Stimulated activated CD4-positive, alpha-beta T cell treated with anti-CD3 and anti-CD28 coated beads, Interleukin-2, amount 100 ng/mL, for 24 hours (primary cell): Measurements from ENCODE around the gene CDH4.

Experiments
- DNase-seq, 2 donors: peaks; one replicate each; pipeline ENCODE4 v3.0.0-alpha.2; 2020

CDH4 gene

DNA sequence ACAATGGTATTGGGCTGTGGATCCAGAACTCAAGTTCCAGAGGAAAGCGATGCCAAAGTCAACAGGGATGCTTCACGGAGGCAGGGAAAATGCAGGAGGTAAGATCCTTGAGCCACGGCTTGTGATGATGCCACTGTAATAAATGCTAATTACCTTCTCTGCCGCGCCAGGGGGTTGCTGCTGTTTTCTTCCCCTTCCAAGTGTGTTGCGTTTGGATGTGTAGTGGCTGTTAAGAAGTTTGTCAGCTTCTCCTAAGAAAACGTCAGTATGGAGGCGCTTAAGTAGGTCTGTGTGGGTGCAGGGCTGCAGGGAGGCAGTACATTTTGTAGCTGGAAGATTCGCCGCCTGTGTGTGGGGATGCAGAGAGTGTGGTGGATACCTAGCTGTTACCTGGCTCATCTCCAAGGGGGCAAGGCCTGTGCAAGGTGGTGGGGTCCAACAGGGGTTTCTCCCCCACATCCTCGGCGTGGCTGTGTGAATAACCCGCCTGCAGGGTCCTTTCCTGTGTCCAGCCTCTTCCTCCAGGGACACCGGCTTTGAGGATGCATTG is 318.7 kb downstream of the CDH4 start:
- no peak for DNase-seq

DNA sequence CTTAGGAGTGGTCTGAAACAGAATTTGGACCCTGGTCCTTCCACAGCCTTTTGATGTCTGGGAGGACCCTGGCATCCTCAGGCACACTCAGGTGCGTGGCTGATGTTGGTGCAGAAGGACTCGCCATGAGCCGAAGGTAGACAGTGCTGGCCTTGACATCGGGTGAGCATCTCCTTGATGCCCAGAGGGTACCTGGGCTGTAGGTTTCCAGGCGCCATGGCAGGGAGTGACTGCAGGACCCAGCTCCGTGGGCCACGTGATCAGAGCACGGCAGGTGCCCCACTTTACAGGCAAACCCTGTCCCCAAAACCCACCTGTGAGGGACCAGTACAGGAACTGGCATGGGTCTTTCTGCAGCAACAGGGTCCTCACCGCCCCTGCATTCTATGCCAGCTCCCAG is 319.2 kb downstream of the CDH4 start:
- DNase-seq = no peak

DNA sequence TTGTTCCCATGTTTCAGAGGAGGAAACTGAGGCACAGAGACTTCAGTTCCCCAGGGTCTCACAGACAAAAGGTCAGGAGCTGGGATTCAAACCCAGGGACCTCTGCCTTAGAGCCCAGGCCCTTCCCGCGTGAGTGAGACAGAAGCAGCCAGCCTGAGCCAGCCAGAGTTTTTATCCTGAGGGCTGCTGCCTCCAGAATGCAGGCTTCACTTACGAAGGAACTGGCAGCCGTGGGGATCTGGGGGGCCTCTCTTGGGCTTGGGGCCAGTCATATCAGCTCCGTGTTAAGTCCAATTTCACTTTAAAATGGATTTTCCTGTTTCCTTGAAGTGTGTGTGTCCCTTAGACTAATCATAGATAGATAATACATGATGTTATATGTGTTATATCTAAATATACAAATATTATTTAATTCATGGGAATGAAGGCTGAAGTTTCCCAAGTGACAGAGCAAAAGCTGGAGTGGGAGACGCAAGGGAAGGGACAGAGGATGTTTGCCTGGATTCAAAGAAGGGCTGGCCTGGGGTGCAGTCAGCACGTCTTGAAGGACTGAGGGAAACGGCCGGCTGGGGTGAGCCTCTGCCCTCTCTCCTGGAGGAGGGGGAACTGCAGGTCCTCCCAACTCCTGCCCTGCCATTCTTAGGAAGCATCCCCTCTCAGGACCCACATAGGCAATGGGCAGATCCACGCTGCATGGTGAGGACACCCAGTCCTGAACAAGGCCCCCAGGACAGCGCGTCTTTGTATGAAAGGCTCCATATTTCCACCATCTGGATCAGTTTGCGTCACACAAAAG is 320.1 kb downstream of the CDH4 start:
- no peak for DNase-seq

DNA sequence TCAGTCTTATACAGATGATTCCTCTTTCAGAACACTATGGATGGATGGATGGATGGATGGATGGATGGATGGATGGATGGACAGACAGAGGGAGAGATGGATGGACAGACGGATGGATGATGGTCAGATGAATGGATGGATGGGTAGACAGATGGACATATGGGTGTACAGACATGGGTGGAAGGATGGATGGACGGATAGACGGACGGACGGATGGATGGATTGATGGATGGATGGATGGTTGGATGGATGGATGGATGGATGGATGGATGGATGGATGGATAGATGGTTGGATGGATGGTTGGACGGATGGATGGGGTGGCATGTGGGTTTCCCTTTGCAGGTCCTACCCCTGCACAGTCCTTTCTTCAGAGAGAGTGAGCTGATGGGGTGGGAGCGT is 320.7 kb downstream of the CDH4 start:
- DNase-seq = no peak

DNA sequence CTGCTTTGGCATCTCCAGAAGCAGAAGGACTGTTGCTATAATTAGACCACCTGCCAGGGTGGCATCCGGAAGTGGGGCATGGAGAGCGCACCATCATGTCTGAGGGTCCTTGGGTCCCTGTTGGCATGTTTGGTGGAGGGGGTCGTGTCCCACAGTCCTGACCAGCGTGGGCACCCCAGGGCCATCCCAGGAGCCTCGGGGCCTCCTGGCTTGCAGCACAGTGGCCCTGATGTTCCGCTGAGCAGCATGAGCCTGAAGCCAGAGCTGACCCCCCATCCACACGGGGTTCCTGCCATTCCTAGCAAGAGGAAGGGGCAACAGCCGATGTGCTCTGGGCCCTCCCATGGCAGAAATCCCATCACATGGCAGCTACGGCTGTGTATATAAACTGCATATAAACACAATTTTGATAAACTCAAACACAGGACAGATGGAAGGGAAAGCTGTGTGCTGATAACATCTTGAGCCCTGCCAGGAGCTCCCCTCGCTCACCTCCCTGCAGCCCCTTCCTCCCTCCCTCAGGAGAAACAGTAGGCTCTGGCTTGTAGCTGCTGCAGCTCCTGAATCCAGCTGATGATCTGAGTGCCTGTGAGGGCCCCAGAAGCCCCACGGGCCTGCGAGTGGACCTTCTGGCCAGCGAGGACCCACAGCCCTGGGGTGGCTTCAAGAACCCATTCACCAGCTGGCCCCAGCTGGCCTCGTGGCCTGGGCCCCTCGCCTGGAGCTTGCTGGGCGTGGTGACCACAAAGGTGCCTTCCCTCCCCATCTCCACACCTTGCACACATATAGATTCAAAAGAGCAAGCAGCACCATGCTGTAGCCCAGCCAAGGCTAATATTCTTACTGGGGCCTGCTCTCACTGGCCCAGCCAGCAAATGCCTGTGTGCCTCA is 321.6 kb downstream of the CDH4 start:
- DNase-seq = no peak

DNA sequence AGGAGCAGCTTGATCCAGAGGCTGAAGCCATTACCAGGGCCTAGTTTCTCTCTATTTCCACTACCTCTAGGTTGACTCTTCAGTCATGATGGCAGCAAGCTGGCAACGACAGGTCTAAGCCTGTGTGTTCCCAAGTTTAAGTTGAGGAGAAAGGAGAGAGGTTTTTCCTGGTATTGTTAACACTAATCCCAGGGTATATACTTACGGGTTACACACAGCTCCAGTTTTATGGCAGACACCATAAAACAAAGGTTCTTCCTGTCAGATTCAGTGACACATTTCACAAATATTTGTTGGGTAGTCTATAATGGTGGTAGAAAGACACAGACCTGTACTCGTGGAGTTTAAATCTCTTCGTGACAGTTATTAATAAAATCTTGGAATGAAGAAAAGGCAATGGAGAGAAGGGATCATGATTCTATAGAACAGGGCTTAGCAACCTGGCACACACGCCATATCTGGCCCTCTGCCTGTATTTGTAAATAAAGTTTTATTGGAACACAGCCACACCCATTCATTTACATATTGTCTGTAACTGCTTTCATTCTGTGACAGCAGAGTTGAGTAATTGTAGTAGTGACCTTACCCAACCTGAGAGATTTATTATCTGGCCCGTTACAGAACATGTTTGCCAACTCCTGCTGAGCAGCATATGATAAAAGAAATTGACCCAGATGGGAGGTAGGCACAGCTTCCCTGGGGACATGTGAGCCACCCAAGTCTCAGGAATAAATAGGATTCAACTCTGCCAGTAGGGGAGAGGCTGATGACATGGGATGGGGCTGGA is 323.3 kb downstream of the CDH4 start:
- DNase-seq = no peak

DNA sequence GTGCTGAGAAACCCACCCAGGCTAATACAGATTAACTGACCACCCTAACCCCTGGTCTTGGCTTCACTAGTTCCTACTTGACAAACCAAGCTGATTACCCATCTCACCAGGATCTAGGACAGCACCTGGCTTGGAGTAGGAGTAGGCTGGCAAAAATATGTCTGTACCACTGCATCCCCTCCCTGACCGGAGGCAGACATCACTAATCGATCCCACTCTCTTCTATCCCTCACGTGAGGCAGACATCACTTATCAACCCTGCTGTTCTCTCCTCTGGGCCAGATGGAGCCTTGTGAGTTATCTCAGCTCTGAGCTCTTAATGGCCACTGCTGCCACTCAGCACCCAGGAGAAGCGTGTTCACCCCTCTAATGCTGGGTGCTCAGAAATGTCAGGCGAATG is 324.3 kb downstream of the CDH4 start:
- no peak for DNase-seq

DNA sequence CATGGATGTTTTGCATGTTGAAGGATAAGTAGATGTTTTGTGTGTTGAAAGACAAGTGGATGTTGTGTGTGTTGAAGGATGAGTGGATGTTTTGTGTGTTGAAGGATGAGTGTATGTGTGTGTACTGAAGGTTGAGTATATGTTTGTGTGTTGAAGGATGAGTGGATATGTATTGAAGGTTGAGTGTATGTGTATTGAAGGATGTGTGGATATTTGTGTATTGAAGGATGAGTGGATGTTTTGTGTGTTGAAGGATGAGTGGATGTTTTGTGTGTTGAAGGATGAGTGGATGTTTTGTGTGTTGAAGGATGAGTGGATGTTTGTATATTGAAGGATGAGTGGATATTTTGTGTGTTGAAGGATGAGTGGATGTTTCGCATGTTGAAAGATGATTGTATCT is 325.0 kb downstream of the CDH4 start:
- no peak for DNase-seq

DNA sequence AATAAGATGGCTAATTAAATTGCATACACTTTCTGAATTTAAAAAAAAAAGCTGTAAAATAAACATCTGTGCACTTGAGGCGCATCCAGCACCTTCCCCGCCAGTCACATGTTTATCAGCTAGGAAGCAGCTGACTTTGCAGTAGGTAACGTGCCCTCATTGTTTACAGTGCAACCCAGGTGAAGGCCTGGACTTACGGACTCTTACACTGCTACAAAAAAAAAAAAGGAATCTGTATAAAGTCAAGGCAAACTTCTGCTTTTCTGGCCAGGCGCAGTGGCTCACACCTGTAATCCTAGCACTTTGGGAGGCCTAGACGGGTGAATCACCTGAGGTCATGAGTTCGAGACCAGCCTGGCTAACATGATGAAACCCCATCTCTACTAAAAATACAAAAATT is 327.8 kb downstream of the CDH4 start:
- DNase-seq = no peak

DNA sequence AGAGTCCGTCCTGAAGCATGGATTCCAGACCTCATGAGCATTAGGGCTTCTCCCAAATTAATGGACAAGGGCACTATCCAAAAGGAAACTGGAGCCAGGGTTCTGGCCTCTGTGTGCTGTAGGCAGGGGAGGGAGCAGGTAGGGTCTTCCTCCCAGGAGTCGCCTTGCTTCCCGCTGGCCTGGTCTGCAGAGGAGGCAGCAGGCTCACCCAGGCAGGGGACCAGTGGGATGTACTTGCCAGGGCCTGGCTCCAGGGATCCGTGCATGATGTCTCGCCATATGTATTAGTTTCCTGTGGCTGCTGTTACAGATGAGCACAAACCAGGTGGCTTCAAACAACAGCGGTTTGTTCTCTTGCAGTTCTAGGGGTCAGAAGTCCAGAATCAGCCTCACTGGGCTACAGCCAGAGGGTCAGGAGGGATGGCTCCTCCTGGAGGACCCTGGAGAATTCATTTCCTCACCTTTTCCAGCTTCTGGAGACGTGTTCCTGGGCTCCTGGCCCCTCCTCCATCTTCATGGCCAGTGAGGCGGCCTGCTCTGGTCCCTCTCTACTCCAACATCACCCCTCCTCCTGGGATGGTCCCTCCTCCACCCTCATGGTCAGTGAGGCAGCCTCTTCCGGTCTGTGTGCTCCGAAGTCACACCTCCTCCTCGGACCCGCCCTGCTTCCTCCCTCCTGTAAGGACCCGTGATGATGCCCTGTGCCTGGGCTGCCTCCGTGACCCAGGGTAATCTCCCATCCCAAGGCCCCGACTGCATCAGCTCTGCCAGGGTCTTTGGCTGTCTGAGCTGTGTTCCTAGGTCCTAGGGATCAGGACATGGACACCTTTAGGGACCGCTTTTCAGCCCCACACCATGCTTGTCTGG is 329.1 kb downstream of the CDH4 start:
- DNase-seq = no peak

DNA sequence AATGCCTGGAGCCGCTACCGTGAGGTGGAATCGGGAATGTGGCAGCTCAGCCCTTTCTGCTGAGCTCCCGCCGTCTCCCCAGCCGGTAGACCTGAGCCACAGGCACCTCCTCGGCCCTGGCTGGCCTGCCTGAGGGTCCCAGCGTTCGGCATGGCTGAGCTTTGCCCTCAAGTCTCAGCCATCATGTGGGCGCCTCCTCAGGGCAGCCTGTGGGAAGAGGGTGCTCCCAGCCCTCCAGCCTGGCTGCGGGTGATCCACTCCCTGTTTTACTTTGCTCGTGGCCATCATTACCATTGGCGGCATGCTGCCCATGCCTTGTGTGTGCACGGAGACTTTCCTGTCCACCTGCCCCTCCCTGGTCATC is 329.7 kb downstream of the CDH4 start:
- no peak for DNase-seq

DNA sequence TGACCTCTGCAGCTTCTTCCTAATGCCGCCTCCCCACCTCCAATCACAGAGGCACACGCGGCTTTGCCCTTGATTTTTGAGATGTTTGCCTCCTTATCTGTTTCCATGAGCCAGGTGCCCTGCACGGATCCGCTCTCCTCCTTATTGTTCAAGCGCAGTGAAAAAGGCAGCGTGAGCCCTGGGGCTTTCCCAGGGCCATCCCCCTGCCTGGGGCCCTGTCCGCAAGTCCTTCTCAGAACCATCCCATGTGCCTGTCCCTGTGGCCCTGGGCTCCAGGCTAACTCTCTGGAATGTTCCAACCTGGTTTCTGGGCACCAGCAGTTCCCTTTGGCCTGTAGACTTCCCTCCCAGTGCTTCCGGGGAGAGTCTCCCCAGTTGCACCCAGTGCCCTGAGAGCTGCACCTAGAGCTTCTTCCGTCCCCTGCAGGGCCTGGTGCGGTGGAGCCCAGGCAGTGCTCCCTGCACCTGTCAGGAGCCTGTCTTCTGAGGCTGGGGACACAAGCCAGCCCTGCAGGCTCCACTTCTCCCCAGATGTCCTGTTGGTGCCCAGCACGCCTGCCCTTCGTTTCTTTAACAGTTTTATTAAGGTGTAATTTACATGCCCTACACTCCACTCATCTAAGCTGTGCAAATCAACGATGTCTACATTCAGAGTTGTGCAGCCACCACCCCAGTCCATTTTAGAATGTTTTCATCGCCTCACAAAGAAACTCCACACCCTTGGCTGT is 330.3 kb downstream of the CDH4 start:
- no peak for DNase-seq

DNA sequence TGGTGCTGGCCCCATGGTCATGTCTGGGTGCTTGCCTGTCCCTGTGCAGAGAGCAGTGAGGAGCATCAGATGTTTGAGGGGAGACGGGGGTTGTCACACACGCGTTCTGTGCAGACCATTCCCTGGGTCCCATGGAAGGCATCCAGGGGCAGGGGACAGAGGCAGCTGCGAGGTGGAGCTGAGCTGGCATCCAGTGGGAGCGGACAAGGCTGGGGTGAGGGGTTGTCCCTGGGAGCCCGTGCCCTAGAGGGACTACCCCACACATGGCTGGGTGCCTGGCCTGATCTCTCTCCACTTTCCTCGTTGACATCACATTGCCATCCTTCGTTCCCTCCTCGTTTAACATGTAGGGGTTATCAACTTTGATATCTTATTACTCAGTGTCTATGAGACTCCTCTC is 331.3 kb downstream of the CDH4 start:
- DNase-seq = no peak

DNA sequence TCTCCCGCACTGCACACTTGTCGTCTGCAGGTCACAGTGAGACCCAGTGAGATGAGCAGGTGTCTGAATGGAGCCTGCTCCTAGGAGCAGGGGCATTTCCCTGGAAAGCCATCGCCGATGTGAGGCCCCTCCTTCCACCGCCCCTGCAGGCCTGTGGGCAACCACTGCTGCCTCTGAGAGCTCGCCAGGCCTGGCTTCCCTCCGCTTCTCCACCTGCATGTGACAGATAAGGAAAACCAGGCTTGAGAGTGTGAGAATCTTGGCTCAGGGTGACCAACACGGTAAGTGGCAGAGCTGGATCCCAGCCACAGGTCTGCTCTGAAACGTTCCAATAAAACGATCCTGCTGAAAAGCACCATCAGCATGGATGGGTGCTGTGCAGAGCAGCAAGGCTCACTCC is 332.8 kb downstream of the CDH4 start:
- no peak for DNase-seq

DNA sequence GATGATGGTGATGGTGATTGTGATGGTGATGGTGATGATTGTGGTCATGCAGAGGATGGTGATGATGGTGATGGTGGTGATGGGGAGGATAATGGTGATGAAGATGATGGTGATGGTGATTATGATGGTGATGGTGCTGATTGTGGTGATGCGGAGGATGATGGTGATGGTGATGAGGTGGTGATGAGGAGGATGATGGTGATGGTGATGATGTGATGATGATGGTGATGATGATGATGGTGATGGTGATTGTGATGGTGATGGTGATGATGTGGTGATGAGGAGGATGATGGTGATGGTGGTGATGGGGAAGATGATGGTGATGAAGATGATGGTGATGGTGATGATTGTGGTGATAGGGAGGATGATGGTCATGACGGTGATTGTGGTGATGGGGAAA is 333.7 kb downstream of the CDH4 start:
- DNase-seq = no peak

DNA sequence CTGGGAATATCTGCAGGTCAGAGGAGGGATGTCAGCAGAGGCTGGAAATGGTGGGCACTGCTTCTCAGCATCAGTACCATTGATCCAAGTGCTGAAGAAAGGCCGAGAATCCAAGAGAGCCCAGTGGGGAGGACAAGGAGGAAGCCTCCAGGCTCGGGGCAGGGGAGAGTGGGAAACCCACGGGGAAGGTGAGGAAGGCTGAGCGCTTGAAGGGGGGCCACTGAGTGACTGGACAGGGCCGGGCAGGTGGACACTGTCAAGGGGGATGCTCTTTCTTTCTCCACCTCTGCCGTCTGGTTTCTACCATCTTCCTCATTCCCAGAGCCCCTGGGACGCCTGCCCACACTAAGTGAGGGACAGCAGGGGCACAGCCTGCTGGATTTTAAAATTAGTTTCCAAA is 335.0 kb downstream of the CDH4 start:
- DNase-seq = no peak

DNA sequence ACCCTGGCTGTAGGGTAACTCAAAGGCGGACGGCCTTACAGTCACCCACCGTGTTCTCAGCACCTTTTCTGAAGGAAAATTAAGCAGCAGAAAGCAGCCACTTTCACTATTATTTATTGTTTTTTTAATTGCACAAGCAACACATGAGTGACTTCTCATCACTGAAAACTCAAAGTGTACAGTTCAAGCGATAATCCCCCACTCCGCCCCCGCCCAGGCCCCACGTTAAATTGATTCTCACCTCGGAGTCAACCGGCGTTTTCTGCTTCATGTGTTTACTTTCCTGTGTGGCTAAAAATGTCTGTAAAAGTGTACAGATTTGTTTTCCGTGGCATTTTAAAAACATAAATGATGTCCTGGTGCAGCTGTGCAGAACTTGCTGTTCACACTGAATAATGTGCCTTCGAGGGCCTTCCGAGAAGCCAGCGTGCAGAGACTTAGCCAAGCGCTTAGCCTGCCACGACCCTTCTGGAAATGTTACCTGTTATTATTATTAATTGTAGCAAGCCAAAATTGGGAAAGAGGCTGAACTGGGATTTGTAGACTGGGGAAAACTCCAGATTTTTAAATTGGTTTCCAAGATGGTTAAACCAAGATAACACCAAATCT is 335.7 kb downstream of the CDH4 start:
- no peak for DNase-seq

DNA sequence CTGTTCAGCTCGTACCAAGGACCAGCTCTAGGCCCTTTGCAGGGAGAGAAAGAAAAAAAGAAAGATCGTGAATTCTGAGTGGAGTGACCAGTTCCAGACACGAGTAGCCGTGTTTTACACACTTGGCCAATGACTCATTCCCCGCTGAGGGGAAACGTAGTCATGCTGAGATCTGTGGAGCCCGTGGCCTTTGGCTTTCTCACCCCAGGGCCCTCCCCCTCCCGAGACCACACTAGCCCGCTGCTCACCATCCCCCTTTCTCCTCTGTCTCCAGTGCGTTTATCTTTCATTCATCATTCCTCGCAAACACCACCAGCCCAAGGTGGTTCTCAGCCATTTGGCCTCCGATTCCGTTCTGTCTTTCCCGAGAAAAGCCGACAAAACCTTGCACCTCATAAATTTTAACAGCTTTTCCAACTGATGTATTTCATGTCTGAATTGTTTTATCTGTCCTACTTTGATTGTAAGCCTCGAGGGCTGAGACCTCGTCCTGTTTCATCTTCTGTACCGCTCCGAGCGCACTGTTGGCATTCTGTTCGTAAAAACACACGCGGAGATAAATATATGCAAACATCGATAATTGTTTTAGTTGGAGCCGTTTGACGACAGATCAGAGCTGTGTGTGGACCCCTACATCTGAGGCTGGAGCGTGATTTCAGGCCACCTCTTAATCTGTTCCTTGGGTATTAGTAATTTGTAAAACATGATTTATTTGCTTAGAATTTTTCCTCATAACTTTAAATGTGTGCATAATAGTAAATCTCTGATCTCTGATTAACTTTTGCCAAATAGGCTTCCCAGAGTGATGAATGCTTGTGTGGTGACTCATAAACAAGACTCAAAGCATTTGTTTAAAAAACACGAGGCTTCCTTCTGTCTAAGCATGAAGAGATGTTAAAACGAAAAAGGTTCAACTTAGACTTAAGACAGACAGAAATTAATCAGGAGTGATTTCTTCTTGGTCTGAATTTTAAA is 336.6 kb downstream of the CDH4 start:
- DNase-seq = no peak

DNA sequence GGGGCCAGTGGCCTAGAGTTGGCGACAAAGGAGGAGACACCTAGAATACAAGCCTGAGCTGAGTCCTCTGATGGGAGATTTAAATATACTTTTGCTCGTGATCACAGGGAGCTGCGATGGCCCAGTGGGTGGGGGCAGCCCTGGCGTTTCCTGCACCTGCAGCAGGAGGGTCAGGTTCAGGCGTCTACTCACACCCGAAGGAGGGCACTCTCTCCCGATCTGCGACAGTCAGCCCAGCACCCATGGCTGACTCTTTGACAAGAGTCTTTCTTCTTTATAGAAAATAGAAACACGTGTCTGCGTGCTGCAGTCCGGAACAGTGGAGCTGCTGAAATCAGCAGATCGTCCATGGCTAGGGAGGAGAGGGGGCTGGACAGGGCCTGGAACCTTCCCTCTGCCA is 338.2 kb downstream of the CDH4 start:
- DNase-seq = no peak

DNA sequence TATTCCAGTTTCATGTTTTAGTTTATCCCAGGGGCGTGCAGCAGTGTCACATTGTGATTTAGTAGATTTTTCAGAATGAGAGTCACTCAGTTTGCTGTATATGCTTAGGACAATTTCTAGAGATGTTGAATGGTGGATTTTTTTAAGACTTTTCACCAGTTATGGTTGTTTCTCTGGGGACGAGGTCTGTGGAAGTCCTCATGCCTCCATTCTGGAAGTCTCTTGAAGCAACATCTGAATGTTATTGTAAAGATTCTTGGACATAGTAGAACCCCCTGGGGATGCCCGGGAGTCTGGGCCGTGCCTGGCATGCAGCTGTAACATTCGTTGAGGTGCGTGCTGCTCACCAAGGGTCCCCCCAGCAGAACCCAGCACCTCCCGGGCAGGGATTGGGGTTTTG is 341.5 kb downstream of the CDH4 start:
- DNase-seq = no peak
